Endothelial cell of umbilical vein (primary cell): ENCODE measurements around the gene PPP1R1B. TPM values are rescaled to one million over a fixed set of nuclear protein-coding genes. Genes with fewer than 3 reads are reported as not detected.
A peak's percentile ranks its signal among the peaks of the same experiment; 100 is the strongest.

Experiments used
- BruUV-seq: library from RNA; stranded (reverse); fragments of 400-500 nt; replicated peaks from 2 replicates; lab custom pipeline; 2021; lab: Mats Ljungman, UMichigan
- CTCF ChIA-PET: fragments of 300-600, 350-600 bp; sonication (Branson Sonifier 250); formaldehyde crosslinking; loops from one replicate; lab custom pipeline; 2021; ENCODE audit warnings: antibody characterized with exemption, inconsistent platforms; lab: Charles Lee
- POLR2A ChIA-PET: fragments of 300-600, 350-600 bp; sonication (Branson Sonifier 250); formaldehyde crosslinking; loops from one replicate; lab custom pipeline; 2021; ENCODE audit warnings: antibody characterized with exemption, inconsistent platforms; lab: Charles Lee
- DNase-seq: peaks from one replicate; pipeline ENCODE4 v3.0.0-alpha.2; 2011; ENCODE audit warnings: low read depth, low spot score
- FAIRE-seq: peaks from 2 replicates; lab custom pipeline; 2011; peaks lifted over from hg19 to GRCh38; lab: Jason Lieb, UNC
- H2AFZ ChIP-seq: 2 replicates; pipeline ENCODE4 v1.6.0; 2012; ENCODE audit warnings: low read depth, low read length, control low read depth, inconsistent platforms
- H3K27ac ChIP-seq: 2 replicates; pipeline ENCODE4 v1.5.1; 2011; ENCODE audit warnings: low read depth, mild to moderate bottlenecking, control low read depth, low read length, moderate library complexity; ENCODE audit not compliant: insufficient read depth
- H3K27me3 ChIP-seq, 2 experiments: 2 replicates each; pipeline versions ENCODE4 v1.6.0 to v1.6.1; 2011; ENCODE audit warnings: low read length in 2 of 2, mixed read lengths in 1 of 2; ENCODE audit not compliant: control insufficient read depth in 2 of 2, insufficient read depth in 2 of 2
- H3K36me3 ChIP-seq, 2 experiments: 2 replicates in 1 of 2; 3 replicates in 1 of 2; pipeline ENCODE4 v1.5.1; 2011; ENCODE audit warnings: low read length in 2 of 2, mild to moderate bottlenecking in 1 of 2, moderate library complexity in 1 of 2; ENCODE audit not compliant: control insufficient read depth in 2 of 2, insufficient read depth in 2 of 2; ENCODE audit errors: extremely low read depth in 1 of 2
- H3K4me1 ChIP-seq: 3 replicates; pipeline ENCODE4 v1.5.1; 2011; ENCODE audit warnings: mild to moderate bottlenecking, low read length; ENCODE audit not compliant: control insufficient read depth, insufficient read depth; ENCODE audit errors: extremely low read depth
- H3K4me2 ChIP-seq: 2 replicates; pipeline ENCODE4 v1.6.1; 2011; ENCODE audit warnings: low read length, control low read depth, mixed read lengths; ENCODE audit not compliant: insufficient read depth
- H3K4me3 ChIP-seq, 3 experiments: fragments of 200-600 bp in 1 of 3; sonication (generic), shearing (Covaris generic) in 1 of 3; replicated peaks in 1 of 3; 2 replicates each; pipeline ENCODE4 v1.5.1; 2011 to 2016; ENCODE audit warnings: control low read depth in 3 of 3, low read length in 3 of 3, mild to moderate bottlenecking in 2 of 3, inconsistent platforms in 1 of 3, low read depth in 1 of 3, moderate library complexity in 1 of 3; ENCODE audit not compliant: insufficient read depth in 1 of 3
- H3K79me2 ChIP-seq: 2 replicates; pipeline ENCODE4 v1.6.0; 2012; ENCODE audit warnings: low read length, inconsistent platforms; ENCODE audit not compliant: control insufficient read depth, insufficient read depth
- H3K9ac ChIP-seq: replicated peaks from 2 replicates; pipeline ENCODE3; 2011; ENCODE audit warnings: low read length, control low read depth; ENCODE audit not compliant: insufficient read depth; ENCODE audit errors: extremely low read depth
- H3K9me1 ChIP-seq: replicated peaks from 3 replicates; pipeline ENCODE4 v1.6.0; 2011; ENCODE audit warnings: mild to moderate bottlenecking, low read length; ENCODE audit not compliant: control insufficient read depth, insufficient read depth; ENCODE audit errors: extremely low read depth
- H3K9me3 ChIP-seq: replicated peaks from 2 replicates; pipeline ENCODE4 v1.5.1; 2012; ENCODE audit warnings: low read length, inconsistent platforms; ENCODE audit not compliant: control insufficient read depth, insufficient read depth
- H4K20me1 ChIP-seq: replicated peaks from 2 replicates; pipeline ENCODE3; 2011; ENCODE audit warnings: mild to moderate bottlenecking, low read length; ENCODE audit not compliant: control insufficient read depth, insufficient read depth; ENCODE audit errors: extremely low read depth
- CTCF ChIP-seq, 2 donors: IDR thresholded peaks; 1 replicate in 1 of 2; 2 replicates in 1 of 2; pipeline ENCODE4 v1.5.1; 2011; ENCODE audit warnings: low read length in 2 of 2, mild to moderate bottlenecking in 2 of 2, moderate library complexity in 2 of 2, control low read depth in 1 of 2, inconsistent platforms in 1 of 2, low read depth in 1 of 2; ENCODE audit not compliant: insufficient read depth in 1 of 2; ENCODE audit errors: extremely low read depth in 1 of 2
- EZH2 ChIP-seq: IDR thresholded peaks from 2 replicates; pipeline ENCODE4 v1.6.1; 2012; ENCODE audit warnings: borderline replicate concordance, low read depth, mild to moderate bottlenecking, moderate library complexity, low read length, inconsistent platforms; ENCODE audit not compliant: severe bottlenecking
- FOS ChIP-seq: IDR thresholded peaks from 2 replicates; pipeline ENCODE4 v1.6.1; 2011; ENCODE audit warnings: mild to moderate bottlenecking, low read length, moderate library complexity, borderline replicate concordance; ENCODE audit not compliant: insufficient read depth
- GATA2 ChIP-seq: IDR thresholded peaks from 2 replicates; pipeline ENCODE4 v1.7.0; 2011; ENCODE audit warnings: low read depth, mild to moderate bottlenecking, moderate library complexity, mixed read lengths, low read length; ENCODE audit not compliant: insufficient read length, insufficient read depth
- JUN ChIP-seq: IDR thresholded peaks from 2 replicates; pipeline ENCODE4 v1.6.1; 2011; ENCODE audit warnings: borderline replicate concordance, low read depth; ENCODE audit not compliant: insufficient read length, insufficient read depth
- MYC ChIP-seq: IDR thresholded peaks from one replicate; pipeline ENCODE4 v1.6.1; 2011; ENCODE audit warnings: mild to moderate bottlenecking, low read depth, low read length
- POLR2A ChIP-seq: IDR thresholded peaks from 2 replicates; pipeline ENCODE4 v1.6.1; 2012; ENCODE audit warnings: low read depth, mild to moderate bottlenecking, control low read depth, low read length
- POLR2AphosphoS5 ChIP-seq: IDR thresholded peaks from 2 replicates; pipeline ENCODE4 v1.6.1; 2012; ENCODE audit warnings: low read depth, mild to moderate bottlenecking, control low read depth, low read length, moderate library complexity; ENCODE audit not compliant: insufficient read depth
- dilution Hi-C: fragments of 300-500 bp; cut with MboI; formaldehyde crosslinking; loops from one replicate; pipeline ENCODE4 v1.15.0; 2019; ENCODE audit warnings: low sequenced_read_pairs; ENCODE audit not compliant: extremely low pct_ligation_motif_present
- intact Hi-C: fragments of 100-400 bp; cut with micrococcal nuclease; formaldehyde crosslinking; loops from one replicate; pipeline ENCODE4 v1.10.0; 2022
- polyA plus RNA-seq, 4 experiments: library from polyadenylated mRNA; depleted of rRNA in 3 of 4; stranded (reverse) in 3 of 4; unstranded in 1 of 4; fragments of >200 nt; gene quantifications; 2 replicates each; pipeline versions ENCODE4 v1.2.1 to v1.2.3, GENCODE V29; 2011 to 2012; ENCODE audit warnings: missing spikeins in 1 of 4
- total RNA-seq: library from RNA; stranded (reverse); gene quantifications from 2 replicates; pipeline ENCODE4 v1.2.3, GENCODE V29; 2021
- TF ChIP-seq, protein P1 (sequence below): IDR thresholded peaks from 2 replicates; pipeline ENCODE4 v1.6.1; 2011; ENCODE audit not compliant: insufficient read depth, insufficient read length

PPP1R1B gene
- total and polyA plus RNA-seq, 2 donors (not counting 3 experiments of a cell fraction or from before 2014, with no cell fraction given) = not detected

GRCh38 chr17:39652587-39653315 is 26.0 kb downstream of the PPP1R1B start:
- POLR2A ChIA-PET = no interaction called here
- no peak overlapping the region for H3K4me2 ChIP-seq
- peak; percentile 42 for DNase-seq
- TF ChIP-seq MYC (no peak), POLR2A (no peak), FOS (no peak), EZH2 (no peak), GATA2 (no peak), POLR2AphosphoS5 (no peak), JUN (no peak), CTCF (IDR thresholded peaks at IDR 0.05; ENCODE audit: extremely low read depth in 1 of 2, insufficient read depth in 1 of 2, low read depth in 1 of 2, low read length in 2 of 2) (no peak)
- TF ChIP-seq, protein P1, sequence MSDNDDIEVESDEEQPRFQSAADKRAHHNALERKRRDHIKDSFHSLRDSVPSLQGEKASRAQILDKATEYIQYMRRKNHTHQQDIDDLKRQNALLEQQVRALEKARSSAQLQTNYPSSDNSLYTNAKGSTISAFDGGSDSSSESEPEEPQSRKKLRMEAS = no peak
- no peaks in the 10 kb centered on the region for H4K20me1 ChIP-seq
- H3K4me3 ChIP-seq = no peak overlapping the region
- no peaks in the 10 kb centered on the region for H3K9me1 ChIP-seq
- no peaks in the 10 kb centered on the region for H3K27me3 ChIP-seq
- dilution Hi-C loops = no loop called here
- H3K9ac ChIP-seq = no peak overlapping the region
- H3K9me3 ChIP-seq = no peaks in the 10 kb centered on the region
- CTCF ChIA-PET = interaction anchor here (1.0 to 9.3 kb wide), 15 partner anchors 9 to 117 kb away, joined by 3 to 114 read pairs (median 8); partner anchors contain the start of genes PNMT, STARD3 and TCAP
- H3K79me2 ChIP-seq = no peaks in the 10 kb centered on the region
- no TSS peak for BruUV-seq
- intact Hi-C loops = loop anchor here (2.0 kb wide), 1 partner anchor 30 kb away; no protein-coding TSS in a partner anchor
- H2AFZ ChIP-seq = no peak overlapping the region
- H3K36me3 ChIP-seq = no peaks in the 10 kb centered on the region
- H3K27ac ChIP-seq = no peak overlapping the region
- no peaks in the 10 kb centered on the region for H3K4me1 ChIP-seq
- no peak for FAIRE-seq
